ENCODE data around the gene HHAT.

HHAT gene

DNA sequence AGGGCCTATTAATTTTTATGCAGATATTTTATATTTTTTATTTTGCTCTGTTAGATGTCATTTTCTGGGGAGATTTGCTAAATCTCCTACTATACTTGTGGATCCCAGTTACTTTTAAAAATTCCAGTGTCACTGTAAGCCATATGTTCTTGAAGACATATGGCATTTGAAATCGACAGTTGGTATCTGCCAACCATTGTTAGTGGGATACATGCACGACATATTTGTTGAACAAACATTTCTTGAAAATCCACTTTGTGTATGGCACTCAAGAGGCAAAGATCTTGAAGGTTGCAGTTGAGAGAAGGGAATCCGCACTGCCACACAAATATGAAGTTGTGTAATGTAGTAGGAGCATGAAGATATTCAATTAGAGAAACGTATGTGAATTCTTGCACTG, 287.7 kb downstream of the HHAT start:
- DNase-seq: no peak

DNA sequence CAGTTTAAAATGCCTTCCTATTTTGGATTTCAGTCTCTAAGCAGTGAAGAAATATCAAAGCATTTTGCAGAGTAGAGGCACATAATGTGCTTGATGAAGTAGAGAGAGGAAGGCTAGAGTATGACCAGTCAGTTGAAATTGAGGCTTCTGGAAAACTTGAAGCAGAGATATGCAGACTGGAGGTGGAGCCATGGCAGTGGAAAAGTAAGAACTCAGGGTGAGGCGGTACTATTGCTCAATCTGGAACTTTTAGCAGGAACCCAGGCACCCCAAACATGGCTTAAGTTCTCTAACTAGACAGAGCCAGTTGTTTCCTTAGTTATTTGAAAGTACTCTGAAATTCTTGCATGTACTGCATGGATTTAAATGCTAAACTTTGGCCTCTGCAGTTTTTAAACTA, 288.6 kb downstream of the HHAT start:
- DNase-seq: no peak

DNA sequence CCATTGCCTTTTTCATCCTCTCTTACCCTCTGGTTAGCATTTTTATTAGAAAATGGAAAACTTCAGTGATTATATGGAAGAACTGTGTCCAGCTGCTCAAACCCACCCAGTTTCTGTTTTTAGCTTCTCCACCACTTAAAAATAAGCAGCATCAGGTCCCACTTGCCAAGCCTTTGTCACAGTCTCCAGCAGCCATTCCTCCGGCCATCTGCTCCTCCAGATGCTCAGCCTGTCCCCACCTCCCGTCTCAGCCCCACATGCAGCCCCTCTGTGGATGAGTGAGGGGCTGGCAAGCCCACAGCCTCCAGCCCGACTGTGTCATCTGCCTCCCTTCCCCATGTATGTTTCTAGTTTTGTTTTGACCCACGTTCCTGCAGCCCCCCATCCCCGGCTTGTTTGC, 289.7 kb downstream of the HHAT start:
- no peak for DNase-seq

GRCh38 chr1:210620867-210621488, 292.3 kb downstream of the HHAT start:
- no peak for DNase-seq

DNA sequence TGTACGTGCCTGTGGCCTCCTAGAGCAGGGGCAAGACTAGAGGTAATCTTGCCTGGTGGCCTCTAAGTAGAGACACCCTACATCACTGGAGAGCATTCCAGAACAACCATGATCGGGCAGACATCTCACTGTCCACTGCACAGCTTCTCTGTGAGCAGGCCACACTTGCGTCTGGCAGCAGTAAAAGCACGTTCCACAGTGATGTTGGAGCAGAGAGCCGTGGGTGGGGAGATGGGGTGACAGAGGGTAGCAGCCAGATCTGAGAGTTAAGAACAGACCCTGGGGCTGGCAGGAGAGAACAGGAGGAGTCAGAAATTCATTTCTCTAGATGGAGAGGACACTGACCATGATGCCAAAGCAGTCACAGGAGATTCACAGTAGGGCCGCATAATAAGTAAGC, 293.0 kb downstream of the HHAT start:
- no peak for DNase-seq

GRCh38 chr1:210624722-210625121, 296.0 kb downstream of the HHAT start:
- DNase-seq: no peak

DNA sequence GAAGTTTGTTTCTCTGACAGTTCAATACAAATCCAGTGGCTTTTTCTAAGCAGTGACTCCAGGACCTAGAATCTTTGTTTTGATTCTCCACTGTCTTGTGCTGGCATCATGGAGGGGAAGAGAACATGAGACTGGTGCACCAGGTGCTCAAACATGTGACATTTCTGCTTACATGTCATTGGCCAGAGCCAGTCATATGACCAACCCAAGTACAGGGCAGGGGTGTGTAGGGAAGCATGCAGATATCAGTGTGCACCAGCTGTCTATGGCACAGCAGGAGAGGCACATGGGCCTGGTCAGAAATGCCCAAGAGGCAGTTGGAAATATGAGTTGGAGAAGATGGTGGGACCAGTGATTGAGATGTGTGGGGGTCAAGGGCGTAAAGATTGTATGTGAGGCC, 297.0 kb downstream of the HHAT start:
- no peak for DNase-seq

DNA sequence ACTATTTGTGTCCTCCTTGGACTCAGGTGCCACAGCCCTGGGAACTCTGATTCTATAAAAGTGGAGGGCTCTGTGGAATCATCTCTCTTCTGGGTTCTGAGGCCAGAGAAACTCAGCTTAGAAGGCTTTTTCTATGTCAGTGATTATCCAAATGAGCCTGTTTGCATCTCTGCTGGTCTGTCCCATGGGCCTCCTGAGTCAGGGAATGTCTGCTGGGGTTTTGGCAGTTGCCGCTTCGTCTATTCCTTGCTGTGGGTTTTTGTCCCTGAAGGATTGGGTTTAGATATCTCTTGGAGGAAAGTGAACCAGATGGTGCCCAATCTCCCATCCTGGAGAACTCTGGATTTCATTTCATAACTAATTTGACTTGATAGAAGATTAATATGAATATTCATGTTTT, 297.6 kb downstream of the HHAT start:
- DNase-seq: no peak

DNA sequence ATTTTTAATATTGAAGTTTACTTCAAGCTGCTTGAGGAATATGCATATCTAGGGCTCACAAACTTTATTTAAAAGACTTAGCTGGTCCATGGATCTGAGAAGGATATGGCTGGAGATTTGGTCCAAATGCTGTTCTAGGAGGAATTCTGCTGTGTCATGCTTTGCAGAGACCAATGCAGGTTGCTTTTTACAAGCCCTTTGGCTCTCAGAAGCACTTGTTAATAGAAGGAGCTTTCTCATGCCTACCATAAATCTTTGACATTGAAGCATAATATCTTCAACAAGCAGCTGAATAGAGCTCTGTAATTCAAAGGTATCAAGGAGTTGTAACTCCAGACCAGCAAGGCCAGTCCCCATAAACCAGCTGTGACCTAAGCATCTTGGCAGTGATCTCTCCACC, 299.1 kb downstream of the HHAT start:
- DNase-seq: no peak

DNA sequence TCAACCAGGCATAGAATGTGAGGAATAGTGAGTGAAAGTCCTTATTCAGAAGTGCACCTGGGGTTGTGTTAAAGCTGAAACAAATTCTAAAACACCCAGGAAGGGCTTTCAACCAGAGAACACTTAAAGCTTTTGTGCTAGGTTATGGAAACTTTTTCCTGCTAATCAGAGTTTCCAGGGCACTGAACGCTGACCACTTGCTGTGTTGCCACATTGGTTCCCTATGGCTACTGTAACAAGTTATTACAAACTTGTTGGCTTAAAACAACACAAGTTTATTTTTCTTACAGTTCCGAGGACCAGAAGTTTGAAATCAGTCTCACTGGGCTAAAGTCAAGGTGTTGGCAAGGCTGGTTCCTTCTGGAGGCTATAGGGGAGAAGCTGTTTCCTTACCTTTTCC, 300.6 kb downstream of the HHAT start:
- DNase-seq: no peak

GRCh38 chr1:210631399-210631798, 302.7 kb downstream of the HHAT start:
- DNase-seq: no peak

DNA sequence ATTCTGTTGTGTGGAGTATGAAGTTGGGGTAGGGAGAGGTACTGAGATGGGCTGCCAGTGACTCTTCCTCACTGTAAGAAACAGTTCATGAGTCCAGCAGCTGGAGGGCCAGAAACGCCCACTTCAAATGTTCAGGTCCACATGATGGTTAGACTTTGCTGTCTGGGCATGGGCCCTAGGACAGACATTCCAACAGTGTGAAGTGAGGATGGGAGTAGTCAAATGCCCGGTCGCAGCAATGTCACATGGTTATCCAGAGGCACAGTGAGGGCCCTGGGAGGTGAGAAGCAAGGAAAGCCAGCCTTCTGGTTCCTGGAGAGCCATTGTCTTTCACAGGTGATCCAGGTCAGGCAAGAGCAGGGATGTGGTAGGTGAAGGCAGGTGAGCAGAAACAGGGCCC, 304.4 kb downstream of the HHAT start:
- no peak for DNase-seq

- no peak for DNase-seq
These were observed 304.9 kb downstream of the HHAT start for GRCh38 chr1:210633636-210634035.

DNA sequence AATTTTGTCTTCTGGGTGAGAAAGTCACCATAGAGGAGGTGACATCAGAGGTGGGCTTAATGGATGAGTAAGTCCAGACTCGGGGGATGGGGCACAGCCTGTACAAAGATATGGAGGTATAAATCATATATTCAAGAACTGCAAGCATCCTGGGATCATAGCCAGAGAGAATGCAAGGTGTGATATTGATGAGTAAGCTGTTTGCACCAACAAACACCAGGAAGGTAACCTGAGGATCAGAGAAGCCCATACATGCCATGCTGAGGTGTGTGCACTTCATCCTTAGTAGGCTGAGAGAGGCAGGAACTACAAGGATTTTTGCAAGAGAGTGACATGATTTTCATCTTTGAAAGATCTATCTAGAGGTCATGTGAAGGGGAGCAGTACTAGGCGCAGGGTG, 306.4 kb downstream of the HHAT start:
- no peak for DNase-seq

DNA sequence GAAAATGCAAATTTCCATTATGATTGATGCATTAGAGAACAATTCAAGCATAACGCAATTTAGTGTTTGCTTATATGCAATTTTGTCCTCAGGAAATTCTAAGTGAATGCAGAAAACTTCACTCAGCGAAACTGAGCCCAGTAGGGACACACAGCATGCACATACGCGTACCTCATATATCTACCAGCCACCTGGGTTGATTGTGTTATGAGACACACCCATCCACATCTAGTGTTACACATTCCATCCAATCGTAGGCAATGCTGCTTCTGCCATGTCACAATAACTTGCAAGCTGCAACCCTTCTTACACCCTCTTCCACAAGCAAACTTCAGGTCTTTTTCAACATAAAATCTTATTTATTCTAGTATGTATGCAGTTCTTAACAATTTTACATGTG, 312.9 kb downstream of the HHAT start:
- DNase-seq: no peak

- no peak for DNase-seq
These were observed 317.0 kb downstream of the HHAT start for GRCh38 chr1:210645582-210646257.

DNA sequence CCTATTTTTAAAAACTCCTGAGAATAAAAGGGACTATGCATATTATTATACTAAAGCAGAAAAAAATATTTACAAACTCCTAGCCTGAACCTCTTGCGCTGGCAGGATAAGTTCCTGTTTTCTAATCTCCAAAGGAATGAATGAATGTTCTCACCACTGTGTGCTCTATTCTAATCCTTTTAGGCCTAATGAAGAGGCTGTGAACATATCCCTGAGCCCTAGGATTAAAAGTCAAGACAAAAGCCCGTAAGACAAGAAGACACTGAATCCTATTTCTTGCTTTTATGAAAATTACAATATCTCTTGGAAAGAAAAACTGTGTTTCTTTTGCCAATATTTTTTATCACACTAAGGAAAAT, 317.5 kb downstream of the HHAT start:
- no peak for DNase-seq

DNA sequence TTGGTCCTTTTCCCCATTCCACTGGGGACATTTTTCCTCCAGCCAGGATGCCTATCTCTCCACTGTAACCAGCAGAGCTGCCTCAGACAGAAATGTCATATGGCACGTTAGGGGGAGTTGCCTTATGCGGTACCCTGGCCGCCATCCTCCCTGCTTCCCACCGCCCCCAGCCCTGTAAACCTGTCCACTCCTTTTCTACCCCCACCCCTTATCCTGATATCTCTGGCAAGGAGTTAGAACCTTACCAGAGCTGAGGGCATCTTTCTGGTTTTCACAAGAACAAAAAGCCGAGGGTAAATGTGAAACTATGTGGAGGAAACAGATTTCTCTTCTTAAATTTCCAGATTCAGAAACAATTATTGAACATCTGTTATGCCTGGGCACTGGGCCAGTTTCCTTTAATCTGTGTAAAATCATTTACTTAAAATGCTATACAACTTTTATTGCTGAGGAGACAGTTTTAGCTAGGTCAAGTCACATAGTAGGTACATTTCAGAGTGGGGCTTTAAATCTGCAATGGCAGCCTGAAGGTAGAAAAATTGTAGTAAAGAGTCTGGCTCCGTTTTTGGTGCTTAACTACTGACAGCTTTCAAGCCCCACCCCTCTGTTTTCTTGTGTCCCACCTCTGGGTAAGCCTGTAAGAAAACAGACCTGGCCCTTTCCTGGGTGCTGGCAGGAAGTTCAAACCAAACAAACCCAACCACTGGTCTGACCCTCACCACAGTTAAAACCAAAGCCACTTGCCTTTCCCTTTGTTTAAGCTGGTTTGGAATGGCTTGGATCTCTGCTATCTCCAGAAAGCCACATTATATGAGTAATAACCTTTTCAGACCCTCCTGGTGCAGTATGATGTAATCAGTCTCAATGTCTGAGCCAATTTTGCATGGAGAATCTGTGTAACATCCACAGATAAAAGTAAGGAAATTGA, 319.0 kb downstream of the HHAT start:
- DNase-seq: peak; percentile 1

- no peak for DNase-seq
These were observed 320.0 kb downstream of the HHAT start for GRCh38 chr1:210648588-210649269.

GRCh38 chr1:210650403-210650802, 321.7 kb downstream of the HHAT start:
- DNase-seq: no peak

- no peak for DNase-seq
These were observed 323.7 kb downstream of the HHAT start for GRCh38 chr1:210652329-210652954.

- DNase-seq: no peak
These were observed 325.1 kb downstream of the HHAT start for GRCh38 chr1:210653771-210654170.
